Endothelial cell of umbilical vein (primary cell): Measurements from ENCODE around the gene PTAFR. TPM values are rescaled to one million over a fixed set of nuclear protein-coding genes. Genes with fewer than 3 reads are reported as not detected.

Experiments
- BruUV-seq: library from RNA; stranded (reverse); fragments of 400-500 nt; replicated peaks from 2 replicates; lab custom pipeline; 2021; lab: Mats Ljungman, UMichigan
- CTCF ChIA-PET: fragments of 300-600, 350-600 bp; sonication (Branson Sonifier 250); formaldehyde crosslinking; loops from one replicate; lab custom pipeline; 2021; ENCODE audit warnings: antibody characterized with exemption, inconsistent platforms; lab: Charles Lee
- POLR2A ChIA-PET: fragments of 300-600, 350-600 bp; sonication (Branson Sonifier 250); formaldehyde crosslinking; loops from one replicate; lab custom pipeline; 2021; ENCODE audit warnings: antibody characterized with exemption, inconsistent platforms; lab: Charles Lee
- DNase-seq: peaks from one replicate; pipeline ENCODE4 v3.0.0-alpha.2; 2011; ENCODE audit warnings: low read depth, low spot score
- FAIRE-seq: peaks from 2 replicates; lab custom pipeline; 2011; peaks lifted over from hg19 to GRCh38; lab: Jason Lieb, UNC
- H2AFZ ChIP-seq: 2 replicates; pipeline ENCODE4 v1.6.0; 2012; ENCODE audit warnings: low read depth, low read length, control low read depth, inconsistent platforms
- H3K27ac ChIP-seq: 2 replicates; pipeline ENCODE4 v1.5.1; 2011; ENCODE audit warnings: low read depth, mild to moderate bottlenecking, control low read depth, low read length, moderate library complexity; ENCODE audit not compliant: insufficient read depth
- H3K27me3 ChIP-seq, 2 experiments: 2 replicates each; pipeline versions ENCODE4 v1.6.0 to v1.6.1; 2011; ENCODE audit warnings: low read length in 2 of 2, mixed read lengths in 1 of 2; ENCODE audit not compliant: control insufficient read depth in 2 of 2, insufficient read depth in 2 of 2
- H3K36me3 ChIP-seq, 2 experiments: 2 replicates in 1 of 2; 3 replicates in 1 of 2; pipeline ENCODE4 v1.5.1; 2011; ENCODE audit warnings: low read length in 2 of 2, mild to moderate bottlenecking in 1 of 2, moderate library complexity in 1 of 2; ENCODE audit not compliant: control insufficient read depth in 2 of 2, insufficient read depth in 2 of 2; ENCODE audit errors: extremely low read depth in 1 of 2
- H3K4me1 ChIP-seq: 3 replicates; pipeline ENCODE4 v1.5.1; 2011; ENCODE audit warnings: mild to moderate bottlenecking, low read length; ENCODE audit not compliant: control insufficient read depth, insufficient read depth; ENCODE audit errors: extremely low read depth
- H3K4me2 ChIP-seq: 2 replicates; pipeline ENCODE4 v1.6.1; 2011; ENCODE audit warnings: low read length, control low read depth, mixed read lengths; ENCODE audit not compliant: insufficient read depth
- H3K4me3 ChIP-seq, 3 experiments: fragments of 200-600 bp in 1 of 3; sonication (generic), shearing (Covaris generic) in 1 of 3; replicated peaks in 1 of 3; 2 replicates each; pipeline ENCODE4 v1.5.1; 2011 to 2016; ENCODE audit warnings: control low read depth in 3 of 3, low read length in 3 of 3, mild to moderate bottlenecking in 2 of 3, inconsistent platforms in 1 of 3, low read depth in 1 of 3, moderate library complexity in 1 of 3; ENCODE audit not compliant: insufficient read depth in 1 of 3
- H3K79me2 ChIP-seq: 2 replicates; pipeline ENCODE4 v1.6.0; 2012; ENCODE audit warnings: low read length, inconsistent platforms; ENCODE audit not compliant: control insufficient read depth, insufficient read depth
- H3K9ac ChIP-seq: replicated peaks from 2 replicates; pipeline ENCODE3; 2011; ENCODE audit warnings: low read length, control low read depth; ENCODE audit not compliant: insufficient read depth; ENCODE audit errors: extremely low read depth
- H3K9me1 ChIP-seq: replicated peaks from 3 replicates; pipeline ENCODE4 v1.6.0; 2011; ENCODE audit warnings: mild to moderate bottlenecking, low read length; ENCODE audit not compliant: control insufficient read depth, insufficient read depth; ENCODE audit errors: extremely low read depth
- H3K9me3 ChIP-seq: replicated peaks from 2 replicates; pipeline ENCODE4 v1.5.1; 2012; ENCODE audit warnings: low read length, inconsistent platforms; ENCODE audit not compliant: control insufficient read depth, insufficient read depth
- H4K20me1 ChIP-seq: replicated peaks from 2 replicates; pipeline ENCODE3; 2011; ENCODE audit warnings: mild to moderate bottlenecking, low read length; ENCODE audit not compliant: control insufficient read depth, insufficient read depth; ENCODE audit errors: extremely low read depth
- EZH2 ChIP-seq: IDR thresholded peaks from 2 replicates; pipeline ENCODE4 v1.6.1; 2012; ENCODE audit warnings: borderline replicate concordance, low read depth, mild to moderate bottlenecking, moderate library complexity, low read length, inconsistent platforms; ENCODE audit not compliant: severe bottlenecking
- FOS ChIP-seq: IDR thresholded peaks from 2 replicates; pipeline ENCODE4 v1.6.1; 2011; ENCODE audit warnings: mild to moderate bottlenecking, low read length, moderate library complexity, borderline replicate concordance; ENCODE audit not compliant: insufficient read depth
- GATA2 ChIP-seq: IDR thresholded peaks from 2 replicates; pipeline ENCODE4 v1.7.0; 2011; ENCODE audit warnings: low read depth, mild to moderate bottlenecking, moderate library complexity, mixed read lengths, low read length; ENCODE audit not compliant: insufficient read length, insufficient read depth
- JUN ChIP-seq: IDR thresholded peaks from 2 replicates; pipeline ENCODE4 v1.6.1; 2011; ENCODE audit warnings: borderline replicate concordance, low read depth; ENCODE audit not compliant: insufficient read length, insufficient read depth
- MYC ChIP-seq: IDR thresholded peaks from one replicate; pipeline ENCODE4 v1.6.1; 2011; ENCODE audit warnings: mild to moderate bottlenecking, low read depth, low read length
- POLR2A ChIP-seq: IDR thresholded peaks from 2 replicates; pipeline ENCODE4 v1.6.1; 2012; ENCODE audit warnings: low read depth, mild to moderate bottlenecking, control low read depth, low read length
- POLR2AphosphoS5 ChIP-seq: IDR thresholded peaks from 2 replicates; pipeline ENCODE4 v1.6.1; 2012; ENCODE audit warnings: low read depth, mild to moderate bottlenecking, control low read depth, low read length, moderate library complexity; ENCODE audit not compliant: insufficient read depth
- dilution Hi-C: fragments of 300-500 bp; cut with MboI; formaldehyde crosslinking; loops from one replicate; pipeline ENCODE4 v1.15.0; 2019; ENCODE audit warnings: low sequenced_read_pairs; ENCODE audit not compliant: extremely low pct_ligation_motif_present
- intact Hi-C: fragments of 100-400 bp; cut with micrococcal nuclease; formaldehyde crosslinking; loops from one replicate; pipeline ENCODE4 v1.10.0; 2022
- polyA plus RNA-seq, 4 experiments: library from polyadenylated mRNA; depleted of rRNA in 3 of 4; stranded (reverse) in 3 of 4; unstranded in 1 of 4; fragments of >200 nt; gene quantifications; 2 replicates each; pipeline versions ENCODE4 v1.2.1 to v1.2.3, GENCODE V29; 2011 to 2012; ENCODE audit warnings: missing spikeins in 1 of 4
- total RNA-seq: library from RNA; stranded (reverse); gene quantifications from 2 replicates; pipeline ENCODE4 v1.2.3, GENCODE V29; 2021
- TF ChIP-seq, protein P1 (sequence below), 2 donors: IDR thresholded peaks; 1 replicate in 1 of 2; 2 replicates in 1 of 2; pipeline ENCODE4 v1.5.1; 2011; ENCODE audit warnings: low read length in 2 of 2, mild to moderate bottlenecking in 2 of 2, moderate library complexity in 2 of 2, control low read depth in 1 of 2, inconsistent platforms in 1 of 2, low read depth in 1 of 2; ENCODE audit not compliant: insufficient read depth in 1 of 2; ENCODE audit errors: extremely low read depth in 1 of 2
- TF ChIP-seq, protein P2 (sequence below): IDR thresholded peaks from 2 replicates; pipeline ENCODE4 v1.6.1; 2011; ENCODE audit not compliant: insufficient read depth, insufficient read length

PTAFR gene
- total and polyA plus RNA-seq, 2 donors (not counting 3 experiments of a cell fraction or from before 2014, with no cell fraction given): 0.20 to 0.32 TPM

DNA sequence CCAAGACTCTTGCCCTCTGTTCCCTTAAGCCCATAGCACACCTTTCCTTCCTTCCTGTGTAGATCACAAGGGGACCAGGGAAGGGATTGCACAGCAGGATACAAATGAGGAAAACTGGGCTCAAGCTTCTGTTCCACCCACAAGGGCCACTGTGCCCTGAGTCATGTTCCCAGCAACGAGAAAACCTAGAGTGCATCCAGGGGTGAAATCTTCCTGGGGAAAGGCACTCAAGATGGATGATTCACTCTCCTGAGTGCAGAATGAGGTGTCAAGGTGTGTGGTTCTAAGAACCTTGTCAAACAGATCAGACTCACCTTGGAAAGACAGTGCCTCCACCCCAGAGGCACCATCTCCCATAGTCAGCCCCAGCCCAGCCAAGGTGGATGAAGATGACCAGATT lies 47.3 kb downstream of the PTAFR start:
- no TSS peak for BruUV-seq

More for the DNA sequence above, 47.3 kb downstream of the PTAFR start:
- Histone ChIP-seq H3K9me3 (no peaks in the 10 kb centered on the region), H3K79me2 (no peaks in the 10 kb centered on the region), H3K9me1 (no peaks in the 10 kb centered on the region), H3K4me1 (no peaks in the 10 kb centered on the region), H3K4me3 (no peak overlapping the region), H4K20me1 (no peaks in the 10 kb centered on the region), H3K27me3 (peaks cover 10% of the 10 kb centered on the region in 2 experiments), H3K27ac (no peak overlapping the region), H3K4me2 (no peak overlapping the region), H3K9ac (no peak overlapping the region), H3K36me3 (no peaks in the 10 kb centered on the region), H2AFZ (peak overlapping the region; percentile 29)
- dilution Hi-C loops: no loop called here
- no peak for FAIRE-seq
- TF ChIP-seq POLR2A: no peak
- TF ChIP-seq EZH2: no peak
- TF ChIP-seq GATA2: no peak
- no peak for TF ChIP-seq JUN
- no peak for TF ChIP-seq POLR2AphosphoS5
- no peak for TF ChIP-seq FOS
- no peak for TF ChIP-seq MYC
- TF ChIP-seq, protein P1, sequence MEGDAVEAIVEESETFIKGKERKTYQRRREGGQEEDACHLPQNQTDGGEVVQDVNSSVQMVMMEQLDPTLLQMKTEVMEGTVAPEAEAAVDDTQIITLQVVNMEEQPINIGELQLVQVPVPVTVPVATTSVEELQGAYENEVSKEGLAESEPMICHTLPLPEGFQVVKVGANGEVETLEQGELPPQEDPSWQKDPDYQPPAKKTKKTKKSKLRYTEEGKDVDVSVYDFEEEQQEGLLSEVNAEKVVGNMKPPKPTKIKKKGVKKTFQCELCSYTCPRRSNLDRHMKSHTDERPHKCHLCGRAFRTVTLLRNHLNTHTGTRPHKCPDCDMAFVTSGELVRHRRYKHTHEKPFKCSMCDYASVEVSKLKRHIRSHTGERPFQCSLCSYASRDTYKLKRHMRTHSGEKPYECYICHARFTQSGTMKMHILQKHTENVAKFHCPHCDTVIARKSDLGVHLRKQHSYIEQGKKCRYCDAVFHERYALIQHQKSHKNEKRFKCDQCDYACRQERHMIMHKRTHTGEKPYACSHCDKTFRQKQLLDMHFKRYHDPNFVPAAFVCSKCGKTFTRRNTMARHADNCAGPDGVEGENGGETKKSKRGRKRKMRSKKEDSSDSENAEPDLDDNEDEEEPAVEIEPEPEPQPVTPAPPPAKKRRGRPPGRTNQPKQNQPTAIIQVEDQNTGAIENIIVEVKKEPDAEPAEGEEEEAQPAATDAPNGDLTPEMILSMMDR (IDR thresholded peaks at IDR 0.05; ENCODE audit: extremely low read depth in 1 of 2, insufficient read depth in 1 of 2, low read depth in 1 of 2, low read length in 2 of 2): no peak
- TF ChIP-seq, protein P2, sequence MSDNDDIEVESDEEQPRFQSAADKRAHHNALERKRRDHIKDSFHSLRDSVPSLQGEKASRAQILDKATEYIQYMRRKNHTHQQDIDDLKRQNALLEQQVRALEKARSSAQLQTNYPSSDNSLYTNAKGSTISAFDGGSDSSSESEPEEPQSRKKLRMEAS: no peak
- ChIA-PET POLR2A (interaction anchor here (0.6 kb wide), 1 partner anchor 43 kb away, joined by 3 read pairs; no protein-coding TSS in a partner anchor), CTCF (interaction anchor here (1.5 kb wide), 1 partner anchor 11 kb away, joined by 3 read pairs; no protein-coding TSS in a partner anchor)
- intact Hi-C loops: no loop called here
- no peak for DNase-seq
